Fibroblast of pulmonary artery (primary cell): Measurements from ENCODE around the gene MEF2B.
A peak's percentile ranks its signal among the peaks of the same experiment; 100 is the strongest.

Source experiments
- DNase-seq: peaks from one replicate; pipeline ENCODE4 v3.0.0-alpha.2; 2010; ENCODE audit warnings: low read depth
- H3K4me3 ChIP-seq: replicated peaks from 2 replicates; pipeline ENCODE4 v1.5.1; 2011; ENCODE audit warnings: low read depth, mild to moderate bottlenecking, control low read depth, low read length, moderate library complexity
- TF ChIP-seq, protein P1 (sequence below): IDR thresholded peaks from 2 replicates; pipeline ENCODE4 v1.5.1; 2011; ENCODE audit warnings: mild to moderate bottlenecking, control low read depth, low read length, inconsistent platforms; ENCODE audit errors: missing control alignments

MEF2B gene

GRCh38 chr19:19205416-19206410 is 35.6 kb upstream of the MEF2B start:
- DNase-seq: no peak
- H3K4me3 ChIP-seq: no peak overlapping the region
- TF ChIP-seq, protein P1, sequence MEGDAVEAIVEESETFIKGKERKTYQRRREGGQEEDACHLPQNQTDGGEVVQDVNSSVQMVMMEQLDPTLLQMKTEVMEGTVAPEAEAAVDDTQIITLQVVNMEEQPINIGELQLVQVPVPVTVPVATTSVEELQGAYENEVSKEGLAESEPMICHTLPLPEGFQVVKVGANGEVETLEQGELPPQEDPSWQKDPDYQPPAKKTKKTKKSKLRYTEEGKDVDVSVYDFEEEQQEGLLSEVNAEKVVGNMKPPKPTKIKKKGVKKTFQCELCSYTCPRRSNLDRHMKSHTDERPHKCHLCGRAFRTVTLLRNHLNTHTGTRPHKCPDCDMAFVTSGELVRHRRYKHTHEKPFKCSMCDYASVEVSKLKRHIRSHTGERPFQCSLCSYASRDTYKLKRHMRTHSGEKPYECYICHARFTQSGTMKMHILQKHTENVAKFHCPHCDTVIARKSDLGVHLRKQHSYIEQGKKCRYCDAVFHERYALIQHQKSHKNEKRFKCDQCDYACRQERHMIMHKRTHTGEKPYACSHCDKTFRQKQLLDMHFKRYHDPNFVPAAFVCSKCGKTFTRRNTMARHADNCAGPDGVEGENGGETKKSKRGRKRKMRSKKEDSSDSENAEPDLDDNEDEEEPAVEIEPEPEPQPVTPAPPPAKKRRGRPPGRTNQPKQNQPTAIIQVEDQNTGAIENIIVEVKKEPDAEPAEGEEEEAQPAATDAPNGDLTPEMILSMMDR: no peak

DNA sequence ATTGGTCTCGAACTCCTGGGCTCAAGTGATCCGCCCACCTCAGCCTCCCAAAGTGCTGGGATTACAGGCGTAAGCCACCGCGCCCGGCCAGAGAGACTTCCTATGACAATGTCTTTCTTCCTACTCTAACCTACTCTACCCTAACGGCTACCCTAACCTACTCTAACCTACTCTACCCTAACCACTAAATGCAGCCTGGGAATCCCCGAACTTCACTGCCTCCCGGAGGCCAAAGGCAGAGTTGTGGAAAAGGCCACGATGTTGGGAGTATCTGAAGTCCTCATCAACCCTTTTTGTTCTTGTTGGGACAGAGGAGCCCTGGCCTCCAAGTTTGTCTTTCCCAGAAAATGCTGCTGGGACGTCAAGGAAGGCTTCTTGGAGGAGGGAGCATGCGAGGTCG is 34.1 kb upstream of the MEF2B start:
- TF ChIP-seq, protein P1: no peak
- no peak overlapping the region for H3K4me3 ChIP-seq
- no peak for DNase-seq

DNA sequence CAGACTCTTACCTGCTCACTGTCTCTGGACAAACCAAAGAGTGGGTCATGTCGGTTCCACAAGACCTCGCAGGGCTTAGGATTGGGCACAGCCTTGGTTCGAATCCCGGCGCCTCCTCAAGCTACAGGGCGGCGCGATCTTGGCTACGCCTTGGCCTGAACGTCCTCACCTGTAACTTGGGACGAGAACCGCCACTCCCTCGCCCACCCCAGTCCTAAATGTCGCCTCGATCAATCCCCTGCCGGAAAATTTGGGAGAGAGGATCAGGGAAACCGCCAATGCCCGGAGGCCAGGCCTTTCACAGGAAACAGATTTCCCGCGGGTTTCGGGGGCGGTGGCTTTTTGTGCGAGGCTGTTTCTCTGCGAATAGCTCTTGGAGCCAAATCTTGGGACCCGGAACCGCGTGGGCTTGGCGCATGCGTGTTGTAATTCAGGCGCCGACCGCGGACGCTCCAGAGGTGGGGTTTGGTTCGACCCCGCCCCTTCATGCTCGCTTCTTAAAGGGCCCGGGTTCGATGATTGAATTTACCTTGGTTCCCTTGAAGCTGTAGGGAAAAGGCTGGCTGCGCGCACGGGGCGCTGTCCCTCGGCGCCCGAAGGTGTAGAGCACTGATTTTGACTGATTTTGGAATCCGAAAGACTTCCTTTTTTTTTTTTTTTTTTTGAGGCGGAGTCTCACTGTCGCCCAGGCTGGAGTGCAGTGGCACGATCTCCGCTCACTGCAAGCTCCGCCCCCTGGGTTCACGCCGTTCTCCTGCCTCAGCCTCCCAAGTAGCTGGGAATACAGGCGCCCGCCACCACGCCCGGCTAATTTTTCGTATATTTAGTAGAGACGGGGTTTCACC is 33.2 kb upstream of the MEF2B start, which contains the start of gene NR2C2AP:
TSS of gene NR2C2AP (minus strand) at position 403 of the 845 bp plus-strand sequence. CDS start at position 49, 354 bp downstream.
- H3K4me3 ChIP-seq: peak within 1 kb of the TSS; percentile 74
- peak; percentile 94 for DNase-seq
- TF ChIP-seq, protein P1: no peak

DNA sequence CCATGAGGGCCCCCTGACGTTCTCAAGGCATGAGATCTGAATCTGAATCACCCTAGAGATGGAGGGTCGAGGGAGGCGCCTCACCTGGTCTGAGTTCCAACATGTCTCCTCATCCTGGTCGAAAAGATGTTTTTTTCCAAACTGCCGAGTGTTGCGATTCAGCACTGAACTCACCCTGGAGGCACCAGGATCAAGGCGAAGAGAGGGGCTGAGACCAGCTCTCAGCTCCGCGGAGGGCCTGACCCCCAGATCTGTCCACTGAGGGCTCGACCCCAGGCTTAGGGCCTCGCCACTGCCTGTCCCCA is 32.6 kb upstream of the MEF2B start:
- TF ChIP-seq, protein P1: no peak
- DNase-seq: no peak
- peak overlapping the region; percentile 74 for H3K4me3 ChIP-seq

GRCh38 chr19:19201697-19202630 is 31.9 kb upstream of the MEF2B start:
- TF ChIP-seq, protein P1: no peak
- H3K4me3 ChIP-seq: peak overlapping the region; percentile 74
- no peak for DNase-seq

DNA sequence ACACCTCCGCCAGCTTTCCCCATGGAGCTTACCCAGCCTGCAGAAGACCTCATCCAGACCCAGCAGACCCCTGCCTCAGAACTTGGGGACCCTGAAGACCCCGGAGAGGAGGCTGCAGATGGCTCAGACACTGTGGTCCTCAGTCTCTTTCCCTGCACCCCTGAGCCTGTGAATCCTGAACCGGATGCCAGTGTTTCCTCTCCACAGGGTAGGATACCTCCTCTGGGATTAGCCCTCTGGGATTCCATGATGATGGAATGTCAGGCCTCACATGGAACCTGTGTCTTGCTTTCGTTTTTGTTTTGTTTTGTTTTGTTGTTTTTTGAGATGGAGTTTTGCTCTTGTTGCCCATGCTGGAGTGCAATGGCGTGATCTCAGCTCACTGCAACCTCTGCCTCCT is 23.9 kb upstream of the MEF2B start:
- DNase-seq: no peak
- H3K4me3 ChIP-seq: peak overlapping the region; percentile 99
- TF ChIP-seq, protein P1: no peak
